Thoracic aorta (tissue), 2 donors: ENCODE data around the gene KIFAP3. TPM values are rescaled to one million over a fixed set of nuclear protein-coding genes. Genes with fewer than 3 reads are reported as not detected.
"Not testable (repeated sequence)": the region's sequence is repeated elsewhere in the genome, so short reads cannot be mapped to it uniquely, and the experiment has no call there.

Source experiments
- ATAC-seq: fragments of 150-250 bp; one replicate; pipeline ENCODE4 v1.8.0; 2017; ENCODE audit warnings: low read depth; ENCODE audit not compliant: insufficient number of reproducible peaks, low FRiP score
- DNase-seq: peaks from one replicate; pipeline ENCODE4 v3.0.0-alpha.2; 2020; ENCODE audit warnings: low spot score
- H3K27ac ChIP-seq, 2 donors: fragments of 200-600 bp; sonication (generic); 1 replicate in 1 of 2; 2 replicates in 1 of 2; pipeline ENCODE4 v1.5.1; 2016; ENCODE audit warnings: mild to moderate bottlenecking in 2 of 2, moderate library complexity in 2 of 2
- H3K27me3 ChIP-seq: fragments of 200-600 bp; sonication (generic); replicated peaks from 2 replicates; pipeline ENCODE4 v1.6.0; 2016; ENCODE audit warnings: mild to moderate bottlenecking; ENCODE audit not compliant: insufficient read depth
- H3K36me3 ChIP-seq: fragments of 200-600 bp; sonication (generic); one replicate; pipeline ENCODE4 v1.5.1; 2016
- H3K4me1 ChIP-seq, 2 donors: fragments of 200-600 bp; sonication (generic); 1 replicate in 1 of 2; 2 replicates in 1 of 2; pipeline versions ENCODE4 v1.5.1 to v1.6.0; 2016; ENCODE audit warnings: low read depth in 2 of 2, mild to moderate bottlenecking in 1 of 2; ENCODE audit not compliant: control insufficient read depth in 1 of 2
- H3K4me3 ChIP-seq: fragments of 200-600 bp; sonication (generic); 2 replicates; pipeline ENCODE4 v1.5.1; 2016; ENCODE audit warnings: mild to moderate bottlenecking
- H3K9me3 ChIP-seq: fragments of 200-600 bp; sonication (generic); 2 replicates; pipeline ENCODE4 v1.5.1; 2016
- CTCF ChIP-seq: fragments of 200-600 bp; sonication (generic); IDR thresholded peaks from one replicate; pipeline ENCODE4 v1.5.1; 2019; ENCODE audit warnings: antibody characterized with exemption
- total RNA-seq, 2 donors: library from RNA; depleted of rRNA; stranded (reverse); fragments of >200 nt; gene quantifications; one replicate each; pipeline versions ENCODE4 v1.1.0 to v1.2.3, GENCODE V29; 2016

KIFAP3 gene
- total RNA-seq = 10 to 100 TPM; 23.6 to 43.8 TPM

GRCh38 chr1:170074250-170075157 is at the start of gene KIFAP3:
KIFAP3 (minus strand) TSS chr1:170074695; CDS start chr1:170074467, 228 bp downstream.
- H3K36me3 ChIP-seq = no peaks in the 10 kb centered on the region
- H3K9me3 ChIP-seq = peaks cover 5% of the 10 kb centered on the region
- peak within 1 kb of the TSS; percentile 93 for H3K4me3 ChIP-seq
- no peaks in the 10 kb centered on the region for H3K27me3 ChIP-seq
- ATAC-seq = peak; percentile 99
- H3K27ac ChIP-seq = peak within 1 kb of the TSS; percentile 85 to 91
- H3K4me1 ChIP-seq = peaks cover 23 to 32% of the 10 kb centered on the region in 2 donors
- peak; percentile 52 for TF ChIP-seq CTCF
- peak; percentile 93 for DNase-seq

DNA sequence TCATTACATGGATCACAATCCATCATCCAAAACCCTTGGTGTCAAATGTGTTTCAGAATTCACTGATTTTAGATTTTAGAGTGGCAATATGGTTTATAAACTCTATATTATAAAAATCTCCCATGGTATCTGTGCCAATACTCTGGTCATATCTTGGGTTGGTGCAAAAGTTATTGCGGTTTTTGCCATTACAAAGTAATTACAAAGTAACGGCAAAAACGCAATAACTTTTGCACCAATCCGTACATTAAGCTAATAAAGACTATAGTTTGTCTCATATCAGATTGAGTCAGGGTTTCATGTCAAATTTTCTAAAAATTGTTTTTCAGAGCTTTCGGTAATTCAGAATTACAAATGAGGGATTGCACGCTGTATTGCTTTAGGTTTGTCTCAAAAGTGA is 47.9 kb upstream of the KIFAP3 start:
- Histone ChIP-seq H3K4me3 (no peak overlapping the region), H3K27me3 (no peaks in the 10 kb centered on the region), H3K36me3 (no peaks in the 10 kb centered on the region), H3K9me3 (no peaks in the 10 kb centered on the region), H3K4me1 (no peaks in the 10 kb centered on the region), H3K27ac (no peak overlapping the region)
- no peak for DNase-seq
- no peak for TF ChIP-seq CTCF
- ATAC-seq = no peak

GRCh38 chr1:170114906-170115305 is 40.4 kb upstream of the KIFAP3 start:
- ATAC-seq (no peak), DNase-seq (no peak)
- no peak for TF ChIP-seq CTCF
- H3K4me3 ChIP-seq = no peak overlapping the region
- no peaks in the 10 kb centered on the region for H3K9me3 ChIP-seq
- H3K27me3 ChIP-seq = no peaks in the 10 kb centered on the region
- H3K27ac ChIP-seq = no peak overlapping the region
- no peaks in the 10 kb centered on the region for H3K4me1 ChIP-seq
- no peaks in the 10 kb centered on the region for H3K36me3 ChIP-seq

GRCh38 chr1:170113140-170113539 is 38.6 kb upstream of the KIFAP3 start:
- not testable (repeated sequence) for DNase-seq, H3K27me3 ChIP-seq, ATAC-seq, H3K27ac ChIP-seq, H3K4me3 ChIP-seq, H3K4me1 ChIP-seq, H3K9me3 ChIP-seq, H3K36me3 ChIP-seq

GRCh38 chr1:170097449-170097948 is 23.0 kb upstream of the KIFAP3 start:
- Histone ChIP-seq H3K9me3 (no peaks in the 10 kb centered on the region), H3K36me3 (no peaks in the 10 kb centered on the region), H3K27ac (no peak overlapping the region), H3K4me1 (no peaks in the 10 kb centered on the region), H3K4me3 (no peak overlapping the region), H3K27me3 (no peaks in the 10 kb centered on the region)
- ATAC-seq (no peak), DNase-seq (no peak)
- TF ChIP-seq CTCF = no peak
